ENCODE data around the gene KIF2C.

- no peak for TF ChIP-seq CTCF (conservative IDR thresholded peaks at IDR 0.05)
- no peak for TF ChIP-seq ZFX (IDR thresholded peaks at IDR 0.05)
These were observed 77.7 kb downstream of the KIF2C start for GRCh38 chr1:44817307-44817706.

Data from C4-2B (cell line).